OCI-LY7 (cell line): ENCODE data around the gene MAFF. TPM values are rescaled to one million over a fixed set of nuclear protein-coding genes. Genes with fewer than 3 reads are reported as not detected.

ENCODE experiments used
- BruUV-seq: library from RNA; stranded (reverse); fragments of 400-500 nt; replicated peaks from 2 replicates; lab custom pipeline; 2021; lab: Mats Ljungman, UMichigan
- CTCF ChIA-PET: fragments of 300-600 bp; sonication (Branson Sonifier 250); formaldehyde crosslinking; loops from one replicate; lab custom pipeline; 2022; ENCODE audit warnings: antibody characterized with exemption; ENCODE audit not compliant: unreplicated experiment; lab: Charles Lee
- POLR2A ChIA-PET: fragments of 300-600 bp; sonication (Branson Sonifier 250); formaldehyde crosslinking; loops from one replicate; lab custom pipeline; 2022; ENCODE audit warnings: antibody characterized with exemption; lab: Charles Lee
- DNase-seq: peaks from one replicate; pipeline ENCODE4 v3.0.0-alpha.2; 2015; ENCODE audit warnings: low spot score
- H2AFZ ChIP-seq: fragments of 200-600 bp; sonication (generic), shearing (Covaris generic); 2 replicates; pipeline ENCODE4 v1.6.1; 2014; ENCODE audit warnings: mild to moderate bottlenecking, antibody characterized with exemption, low read length, moderate library complexity
- H3K27ac ChIP-seq: fragments of 200-600 bp; sonication (generic); 2 replicates; pipeline ENCODE4 v1.5.1; 2014; ENCODE audit warnings: mixed run types, low read depth, mild to moderate bottlenecking, moderate library complexity, low read length, inconsistent platforms; ENCODE audit not compliant: poor library complexity, severe bottlenecking
- H3K36me3 ChIP-seq: fragments of 200-600 bp; sonication (generic); 2 replicates; pipeline ENCODE4 v1.6.1; 2014; ENCODE audit warnings: mild to moderate bottlenecking, antibody characterized with exemption, low read length, moderate library complexity, mixed read lengths; ENCODE audit not compliant: insufficient read depth
- H3K4me1 ChIP-seq: fragments of 200-600 bp; sonication (generic); 2 replicates; pipeline ENCODE4 v1.5.1; 2014; ENCODE audit warnings: mild to moderate bottlenecking, low read length; ENCODE audit not compliant: insufficient read depth, poor library complexity, severe bottlenecking
- H3K4me2 ChIP-seq: fragments of 200-600 bp; sonication (generic); 2 replicates; pipeline ENCODE4 v1.6.1; 2014; ENCODE audit warnings: mild to moderate bottlenecking, low read length
- H3K4me3 ChIP-seq: fragments of 200-600 bp; sonication (generic); 2 replicates; pipeline ENCODE4 v1.5.1; 2014; ENCODE audit warnings: mild to moderate bottlenecking, low read depth, low read length; ENCODE audit not compliant: poor library complexity, severe bottlenecking
- H3K79me2 ChIP-seq: fragments of 200-600 bp; sonication (generic); 2 replicates; pipeline ENCODE4 v1.6.1; 2016; ENCODE audit warnings: low read depth, mild to moderate bottlenecking, low read length, moderate library complexity, mixed read lengths; ENCODE audit not compliant: insufficient read depth
- H3K9me2 ChIP-seq: fragments of 200-600 bp; sonication (generic); 2 replicates; pipeline ENCODE4 v1.6.1; 2016; ENCODE audit warnings: mild to moderate bottlenecking, low read length, mixed read lengths; ENCODE audit not compliant: insufficient read depth
- H3K9me3 ChIP-seq: fragments of 200-600 bp; sonication (generic); 2 replicates; pipeline ENCODE4 v1.6.1; 2014; ENCODE audit warnings: mild to moderate bottlenecking, mixed run types, low read length, mixed read lengths
- H4K20me1 ChIP-seq: fragments of 200-600 bp; sonication (generic); 2 replicates; pipeline ENCODE4 v1.6.1; 2014; ENCODE audit warnings: mild to moderate bottlenecking, antibody characterized with exemption, low read length, moderate library complexity, mixed read lengths; ENCODE audit not compliant: insufficient read depth
- CTCF ChIP-seq: fragments of 200-600 bp; sonication (generic); conservative IDR thresholded peaks from 2 replicates; pipeline ENCODE4 v1.5.1; 2014; ENCODE audit warnings: mild to moderate bottlenecking, antibody characterized with exemption, low read length, moderate library complexity, mixed read lengths
- EZH2phosphoT487 ChIP-seq: fragments of 200-600 bp; sonication (generic); IDR thresholded peaks from 2 replicates; pipeline ENCODE4 v1.6.1; 2018; ENCODE audit warnings: low read depth, borderline replicate concordance, mild to moderate bottlenecking, mixed run types, antibody characterized with exemption, low read length, moderate library complexity, mixed read lengths
- intact Hi-C: fragments of 100-400 bp; cut with micrococcal nuclease; formaldehyde crosslinking; loops from one replicate; pipeline ENCODE4 v1.10.0; 2022; ENCODE audit not compliant: unreplicated experiment
- total RNA-seq, 2 experiments: library from RNA; depleted of rRNA in 1 of 2; stranded (reverse); fragments of >200 nt in 1 of 2; shearing (Covaris generic) in 1 of 2; gene quantifications; 2 replicates each; pipeline ENCODE4 v1.2.3, GENCODE V29; 2014 to 2022

Gene MAFF
- total RNA-seq, 2 experiments from 2014 or later, result 3.4 to 3.8 TPM

- no TSS peak for BruUV-seq
- H4K20me1 ChIP-seq, result no peaks in the 10 kb centered on the region
- CTCF ChIA-PET, result interaction anchor here (0.9 kb wide), 1 partner anchor 24 kb away, joined by 5 read pairs; no protein-coding TSS in a partner anchor
- peak overlapping the region; percentile 74 for H3K4me2 ChIP-seq
- POLR2A ChIA-PET, result interaction anchor here (0.6 to 1.7 kb wide), 2 partner anchors 9 to 70 kb away, joined by 4 read pairs; no protein-coding TSS in a partner anchor
- TF ChIP-seq EZH2phosphoT487 (no peak), CTCF (no peak)
- DNase-seq, result no peak
- peak overlapping the region; percentile 40 for H3K4me3 ChIP-seq
- no peak overlapping the region for H2AFZ ChIP-seq
- peaks cover 15% of the 10 kb centered on the region for H3K36me3 ChIP-seq
- H3K27ac ChIP-seq, result peak overlapping the region; percentile 81
- no peaks in the 10 kb centered on the region for H3K9me3 ChIP-seq
- H3K9me2 ChIP-seq, result no peaks in the 10 kb centered on the region
- intact Hi-C loops, result no loop called here
- peaks cover 38% of the 10 kb centered on the region; the same call in 1 of the 2 replicates for H3K79me2 ChIP-seq
- peaks cover 72% of the 10 kb centered on the region for H3K4me1 ChIP-seq
Observed at GRCh38 chr22:38259370-38259769, 57.6 kb downstream of the MAFF start.

GRCh38 chr22:38260761-38261681, 59.2 kb downstream of the MAFF start:
- Histone ChIP-seq H3K79me2 (peaks cover 43% of the 10 kb centered on the region; the same call in 1 of the 2 replicates), H3K4me2 (peak overlapping the region; percentile 74), H3K9me3 (no peaks in the 10 kb centered on the region), H2AFZ (peak overlapping the region; percentile 26; the same call in 1 of the 2 replicates), H3K9me2 (no peaks in the 10 kb centered on the region), H3K4me1 (peaks cover 69% of the 10 kb centered on the region), H3K4me3 (peak overlapping the region; percentile 40), H4K20me1 (no peaks in the 10 kb centered on the region), H3K27ac (peak overlapping the region; percentile 81), H3K36me3 (peaks cover 26% of the 10 kb centered on the region)
- peak; percentile 38 for DNase-seq
- CTCF ChIA-PET, result interaction anchor here (0.9 kb wide), 1 partner anchor 46 kb away, joined by 4 read pairs; no protein-coding TSS in a partner anchor
- intact Hi-C loops, result loop anchor here (2.0 to 5.0 kb wide), 3 partner anchors 18 to 208 kb away; partner anchors contain the start of gene CSNK1E
- BruUV-seq, result TSS peak; percentile 98
- POLR2A ChIA-PET, result interaction anchor here (0.6 to 1.7 kb wide), 4 partner anchors 9 to 79 kb away, joined by 3 to 5 read pairs (median 4); partner anchors contain the start of gene PLA2G6
- no peak for TF ChIP-seq EZH2phosphoT487
- peak; percentile 72 for TF ChIP-seq CTCF
